ENCODE data around the gene BCCIP.

The BCCIP gene

GRCh38 chr10:125816548-125816947 lies 6.8 kb upstream of the BCCIP start:
- H3K4me1 Mint-ChIP-seq: peaks cover 8% of the 10 kb centered on the region
- peaks cover 30% of the 10 kb centered on the region for H3K36me3 Mint-ChIP-seq
- H3K4me3 Mint-ChIP-seq: no peak overlapping the region
- ATAC-seq: no peak
- no peaks in the 10 kb centered on the region for H3K27me3 Mint-ChIP-seq
- H3K9me3 Mint-ChIP-seq: no peaks in the 10 kb centered on the region
- no peak overlapping the region for H3K27ac Mint-ChIP-seq

- H3K36me3 Mint-ChIP-seq: peaks cover 30% of the 10 kb centered on the region
- peaks cover 14% of the 10 kb centered on the region for H3K4me1 Mint-ChIP-seq
- no peaks in the 10 kb centered on the region for H3K27me3 Mint-ChIP-seq
- no peak overlapping the region for H3K4me3 Mint-ChIP-seq
- no peaks in the 10 kb centered on the region for H3K9me3 Mint-ChIP-seq
- H3K27ac Mint-ChIP-seq: no peak overlapping the region
- ATAC-seq: no peak
Measured at GRCh38 chr10:125817337-125817946, 5.9 kb upstream of the BCCIP start.

DNA sequence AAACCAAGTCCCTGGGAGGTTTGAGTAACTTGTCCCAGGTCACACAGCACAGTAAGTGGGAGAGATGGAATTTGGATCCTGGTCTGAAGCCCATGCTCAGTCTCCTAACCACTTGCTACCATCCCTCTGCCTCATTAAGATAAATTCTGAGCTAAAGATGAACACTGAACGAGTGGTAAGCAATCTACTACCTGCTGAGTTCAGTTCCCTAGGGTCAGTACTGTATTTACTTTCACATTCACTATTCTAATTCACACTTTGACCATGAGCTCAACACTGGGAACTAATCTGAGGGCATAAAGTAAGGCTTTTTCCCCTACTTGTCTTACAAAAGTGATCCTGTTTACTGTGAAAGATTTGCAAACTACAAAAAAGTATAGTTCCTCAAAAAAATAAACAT lies 2.6 kb upstream of the BCCIP start:
- Mint-ChIP-seq H3K4me3 (no peak overlapping the region), H3K36me3 (peaks cover 3% of the 10 kb centered on the region), H3K9me3 (no peaks in the 10 kb centered on the region), H3K27me3 (no peaks in the 10 kb centered on the region), H3K27ac (no peak overlapping the region), H3K4me1 (peaks cover 15% of the 10 kb centered on the region)
- no peak for ATAC-seq

DNA sequence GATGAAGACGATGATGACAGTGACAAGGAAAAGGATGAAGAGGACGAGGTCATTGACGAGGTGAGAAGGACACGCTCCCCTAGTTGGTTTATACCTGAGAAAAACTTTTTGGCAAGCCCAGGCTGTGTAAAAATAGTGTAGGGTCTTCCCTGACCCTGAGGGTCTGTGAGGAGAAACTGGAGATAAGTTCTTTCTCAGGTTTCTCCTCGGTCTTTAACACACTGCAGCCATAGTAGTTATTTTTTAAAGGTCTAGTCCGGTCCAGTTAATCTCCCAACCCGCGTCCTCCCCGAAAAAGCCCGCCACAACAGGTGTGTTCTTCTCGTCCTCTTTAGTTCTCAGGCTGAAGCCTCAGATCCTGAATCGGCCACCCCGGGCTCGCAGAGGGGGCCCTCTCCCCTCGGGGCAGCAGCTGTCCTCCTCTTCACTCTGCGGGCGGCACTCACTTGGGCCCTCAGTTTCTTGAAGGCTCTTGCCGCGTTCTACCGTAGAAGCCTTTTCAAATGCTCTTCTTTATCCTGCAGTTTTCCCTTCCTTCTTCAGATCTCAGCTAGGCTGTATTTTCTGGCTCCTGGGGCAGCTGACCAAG lies 411 bp downstream of the BCCIP start:
- peaks cover 32% of the 10 kb centered on the region for H3K4me1 Mint-ChIP-seq
- no peak for ATAC-seq
- no peaks in the 10 kb centered on the region for H3K27me3 Mint-ChIP-seq
- H3K4me3 Mint-ChIP-seq: no peak overlapping the region
- H3K9me3 Mint-ChIP-seq: no peaks in the 10 kb centered on the region
- no peak overlapping the region for H3K27ac Mint-ChIP-seq
- peaks cover 17% of the 10 kb centered on the region for H3K36me3 Mint-ChIP-seq

- Mint-ChIP-seq H3K27ac (no peak overlapping the region), H3K36me3 (peaks cover 24% of the 10 kb centered on the region), H3K4me1 (peaks cover 36% of the 10 kb centered on the region), H3K27me3 (no peaks in the 10 kb centered on the region), H3K4me3 (no peak overlapping the region), H3K9me3 (no peaks in the 10 kb centered on the region)
- ATAC-seq: no peak
Measured at GRCh38 chr10:125824736-125825135, 1.4 kb downstream of the BCCIP start.

DNA sequence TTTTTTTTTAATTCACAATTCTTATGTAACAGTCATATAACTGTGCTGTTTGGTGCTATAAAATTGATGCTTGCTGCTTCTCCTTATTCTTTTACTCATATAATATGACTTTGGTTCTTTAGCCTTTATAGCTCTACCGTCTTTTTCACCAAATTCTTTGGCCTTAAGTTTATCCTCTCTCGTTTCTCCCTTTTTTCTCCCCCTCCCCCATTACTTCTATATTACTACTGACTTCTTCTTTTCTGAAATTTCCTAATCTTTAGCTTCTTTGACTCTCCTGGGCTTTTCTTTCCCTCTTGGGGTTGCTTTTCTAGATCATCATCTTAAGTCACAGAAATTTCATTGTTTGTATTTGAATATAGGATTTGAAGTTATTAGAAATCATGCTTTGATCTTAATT lies 3.8 kb downstream of the BCCIP start:
- H3K4me1 Mint-ChIP-seq: peaks cover 23% of the 10 kb centered on the region
- peaks cover 31% of the 10 kb centered on the region for H3K36me3 Mint-ChIP-seq
- H3K27me3 Mint-ChIP-seq: no peaks in the 10 kb centered on the region
- H3K4me3 Mint-ChIP-seq: no peak overlapping the region
- ATAC-seq: no peak
- no peak overlapping the region for H3K27ac Mint-ChIP-seq
- H3K9me3 Mint-ChIP-seq: no peaks in the 10 kb centered on the region

DNA sequence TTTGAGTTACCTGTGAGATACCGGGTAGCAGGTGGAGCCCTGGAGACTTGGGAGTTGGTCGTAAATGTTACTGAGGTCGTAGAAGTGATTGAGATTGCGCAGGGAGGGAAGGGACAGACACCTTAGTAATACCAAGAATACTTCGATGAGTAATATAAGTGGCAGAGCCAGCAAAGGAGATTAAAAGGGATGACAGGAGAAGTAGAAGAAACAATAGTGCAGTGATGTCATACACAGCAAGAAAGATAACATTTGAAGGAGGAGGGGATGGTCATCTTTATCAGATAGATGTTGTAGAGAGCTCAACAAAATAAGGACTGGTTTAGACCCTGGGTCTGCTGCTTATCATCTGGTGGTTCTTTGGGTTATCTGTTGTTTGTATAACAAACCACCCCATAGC lies 5.0 kb downstream of the BCCIP start:
- Mint-ChIP-seq H3K36me3 (peaks cover 41% of the 10 kb centered on the region), H3K27ac (no peak overlapping the region), H3K27me3 (no peaks in the 10 kb centered on the region), H3K4me1 (peaks cover 23% of the 10 kb centered on the region), H3K4me3 (no peak overlapping the region), H3K9me3 (no peaks in the 10 kb centered on the region)
- no peak for ATAC-seq

DNA sequence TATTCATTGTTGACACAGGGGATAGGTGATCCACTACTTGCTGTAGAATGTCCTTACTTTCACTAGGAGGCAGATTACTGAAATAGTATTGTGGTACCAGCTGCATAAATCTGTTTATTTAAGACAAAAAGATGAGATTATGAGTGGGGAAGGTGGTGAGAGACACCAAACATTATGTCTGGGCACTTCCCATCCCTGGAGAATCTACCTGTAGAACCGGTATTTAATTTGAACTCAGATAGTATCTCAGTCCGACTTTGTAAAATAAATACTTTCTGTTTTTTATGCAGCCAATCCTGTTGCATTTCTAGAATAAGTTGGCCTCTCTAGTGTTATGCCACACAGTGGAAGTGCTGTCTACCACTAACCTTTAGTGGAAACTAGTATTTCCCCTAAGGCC lies 13.4 kb downstream of the BCCIP start:
- no peak for ATAC-seq
- Mint-ChIP-seq H3K4me1 (no peaks in the 10 kb centered on the region), H3K36me3 (peaks cover 72% of the 10 kb centered on the region), H3K27ac (no peak overlapping the region), H3K27me3 (no peaks in the 10 kb centered on the region), H3K9me3 (no peaks in the 10 kb centered on the region), H3K4me3 (no peak overlapping the region)

DNA sequence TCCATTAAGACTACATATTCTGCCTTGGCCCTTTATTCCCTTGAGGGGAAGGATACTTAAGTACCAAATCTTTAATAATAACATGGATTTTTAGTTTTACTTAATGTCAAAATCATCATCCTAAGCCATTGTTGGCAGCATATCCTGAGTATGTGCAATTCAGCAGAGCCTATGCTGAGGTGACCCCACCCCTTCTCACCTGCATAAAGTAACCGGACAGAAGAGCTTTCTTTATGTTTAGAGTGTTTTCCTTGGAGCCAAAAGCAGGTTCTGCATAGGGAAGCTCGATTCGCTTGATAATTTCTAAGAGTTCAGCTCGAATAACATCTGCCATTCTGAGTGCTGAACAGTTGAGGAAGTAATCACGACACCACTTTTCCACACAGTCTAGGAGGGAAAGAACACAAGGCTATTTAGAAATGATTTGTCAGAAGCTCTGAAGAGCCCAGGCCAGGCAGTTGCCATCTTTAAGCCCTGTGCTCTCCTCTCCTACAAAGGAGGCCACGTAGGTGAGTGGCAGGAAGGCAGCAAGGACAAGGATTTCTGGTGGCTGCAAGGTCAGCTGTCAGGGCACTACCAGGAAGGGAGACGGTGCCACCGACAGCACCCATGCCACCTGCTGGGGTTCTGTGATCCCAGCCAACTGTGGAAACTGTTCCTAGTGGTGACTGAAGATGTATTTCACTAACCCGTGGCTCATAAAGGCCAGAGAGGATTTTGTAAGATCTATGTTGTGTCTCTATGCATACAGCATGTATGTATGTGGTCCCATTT lies 15.6 kb downstream of the BCCIP start:
- H3K27me3 Mint-ChIP-seq: no peaks in the 10 kb centered on the region
- no peaks in the 10 kb centered on the region for H3K4me1 Mint-ChIP-seq
- H3K9me3 Mint-ChIP-seq: no peaks in the 10 kb centered on the region
- no peak overlapping the region for H3K27ac Mint-ChIP-seq
- peaks cover 64% of the 10 kb centered on the region for H3K36me3 Mint-ChIP-seq
- ATAC-seq: no peak
- H3K4me3 Mint-ChIP-seq: no peak overlapping the region

DNA sequence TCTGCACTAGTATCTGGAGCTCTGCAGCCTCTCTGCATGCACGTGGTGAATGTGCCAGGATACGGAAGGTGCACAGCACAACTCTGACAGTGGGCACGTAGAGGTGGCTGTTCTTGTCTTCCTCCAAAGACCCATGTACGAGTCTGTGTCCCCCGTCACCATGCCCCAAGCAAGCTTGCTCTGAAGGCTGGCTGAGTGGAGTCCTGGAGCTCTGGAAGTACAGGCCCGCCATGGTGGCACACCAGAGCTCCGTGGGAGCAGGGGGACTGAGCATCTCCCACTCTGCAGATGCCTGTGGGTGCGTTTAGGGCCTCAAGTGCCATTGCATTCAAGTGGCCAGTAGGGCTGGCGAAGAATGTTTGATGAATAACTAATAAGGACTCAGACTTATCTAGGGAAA lies 17.1 kb downstream of the BCCIP start:
- H3K9me3 Mint-ChIP-seq: no peaks in the 10 kb centered on the region
- H3K27ac Mint-ChIP-seq: no peak overlapping the region
- H3K36me3 Mint-ChIP-seq: peaks cover 52% of the 10 kb centered on the region
- no peak overlapping the region for H3K4me3 Mint-ChIP-seq
- H3K4me1 Mint-ChIP-seq: no peaks in the 10 kb centered on the region
- ATAC-seq: no peak
- no peaks in the 10 kb centered on the region for H3K27me3 Mint-ChIP-seq

DNA sequence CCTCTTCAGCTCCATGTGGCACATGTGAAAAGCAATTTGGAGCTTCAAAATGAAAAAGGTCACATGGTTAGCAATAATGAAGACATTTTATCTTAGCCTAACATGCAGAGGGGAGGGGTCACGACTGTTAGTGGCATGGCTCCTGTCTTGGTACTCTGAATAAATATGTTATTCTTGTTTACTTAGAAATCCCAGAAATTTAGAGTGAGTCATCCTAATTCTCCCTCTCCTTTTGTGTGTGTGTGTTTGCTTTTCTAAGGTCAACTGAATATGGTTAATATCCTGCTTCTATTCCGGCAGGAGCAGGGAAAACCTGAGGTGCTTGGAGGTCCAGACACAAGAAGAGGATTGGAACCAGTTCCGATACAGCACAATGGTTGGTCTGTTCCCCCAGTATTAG lies 17.6 kb downstream of the BCCIP start:
- ATAC-seq: no peak
- no peaks in the 10 kb centered on the region for H3K9me3 Mint-ChIP-seq
- H3K4me1 Mint-ChIP-seq: no peaks in the 10 kb centered on the region
- H3K27me3 Mint-ChIP-seq: no peaks in the 10 kb centered on the region
- peaks cover 50% of the 10 kb centered on the region for H3K36me3 Mint-ChIP-seq
- no peak overlapping the region for H3K4me3 Mint-ChIP-seq
- H3K27ac Mint-ChIP-seq: no peak overlapping the region

- no peaks in the 10 kb centered on the region for H3K27me3 Mint-ChIP-seq
- peaks cover 55% of the 10 kb centered on the region for H3K36me3 Mint-ChIP-seq
- H3K4me3 Mint-ChIP-seq: no peak overlapping the region
- no peak overlapping the region for H3K27ac Mint-ChIP-seq
- H3K4me1 Mint-ChIP-seq: no peaks in the 10 kb centered on the region
- no peak for ATAC-seq
- H3K9me3 Mint-ChIP-seq: no peaks in the 10 kb centered on the region
Measured at GRCh38 chr10:125843603-125844329, 20.4 kb downstream of the BCCIP start.

GRCh38 chr10:125844751-125845221 lies 21.4 kb downstream of the BCCIP start:
- Mint-ChIP-seq H3K4me1 (no peaks in the 10 kb centered on the region), H3K9me3 (no peaks in the 10 kb centered on the region)

DNA sequence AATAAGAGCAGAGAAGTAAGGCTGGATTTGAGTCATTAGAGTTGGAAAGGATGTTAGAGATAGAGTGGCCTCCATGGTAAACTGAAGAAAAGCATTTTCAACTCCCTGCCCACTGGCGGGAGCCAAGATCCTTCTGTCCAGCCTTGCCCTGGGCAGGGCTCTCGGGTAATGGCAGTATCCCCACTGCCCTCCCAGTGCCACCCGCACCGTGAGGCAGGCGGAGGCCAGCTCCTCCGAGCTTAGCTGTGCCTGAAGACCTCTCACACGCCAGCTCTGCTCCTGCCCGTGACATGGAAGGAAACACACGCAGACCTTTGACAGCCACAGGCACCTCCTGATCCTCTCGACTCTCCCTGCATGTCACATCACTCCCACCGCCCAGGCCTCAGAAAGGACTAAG lies 22.3 kb downstream of the BCCIP start:
- Mint-ChIP-seq H3K36me3 (peaks cover 50% of the 10 kb centered on the region), H3K9me3 (no peaks in the 10 kb centered on the region), H3K27ac (no peak overlapping the region), H3K4me3 (no peak overlapping the region), H3K4me1 (no peaks in the 10 kb centered on the region), H3K27me3 (no peaks in the 10 kb centered on the region)
- ATAC-seq: no peak

More at GRCh38 chr10:125844751-125845221, 21.4 kb downstream of the BCCIP start:
- H3K4me3 Mint-ChIP-seq: no peak overlapping the region
- no peak for ATAC-seq
- no peaks in the 10 kb centered on the region for H3K27me3 Mint-ChIP-seq
- H3K27ac Mint-ChIP-seq: no peak overlapping the region
- peaks cover 51% of the 10 kb centered on the region for H3K36me3 Mint-ChIP-seq

DNA sequence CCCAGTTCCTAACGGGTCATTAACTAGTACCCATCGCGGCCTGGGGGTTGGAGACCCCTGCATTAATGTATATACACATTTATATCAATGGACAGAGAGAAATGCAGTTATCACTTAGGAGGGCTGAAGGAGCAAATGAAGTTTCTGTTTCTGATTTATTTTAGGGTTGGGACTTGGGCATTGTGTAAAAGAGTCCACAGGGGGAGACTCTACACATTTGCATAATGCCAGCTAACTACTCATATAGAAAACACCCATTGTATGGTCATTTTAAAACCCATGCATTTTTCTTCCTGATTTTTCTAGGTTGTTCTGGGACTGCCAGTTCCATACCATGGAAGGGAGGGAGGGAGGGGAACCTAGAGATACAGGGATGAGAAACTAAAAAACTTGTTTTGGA lies 23.5 kb downstream of the BCCIP start:
- H3K36me3 Mint-ChIP-seq: peaks cover 55% of the 10 kb centered on the region
- no peak overlapping the region for H3K4me3 Mint-ChIP-seq
- no peak for ATAC-seq
- no peak overlapping the region for H3K27ac Mint-ChIP-seq
- no peaks in the 10 kb centered on the region for H3K27me3 Mint-ChIP-seq
- H3K4me1 Mint-ChIP-seq: no peaks in the 10 kb centered on the region
- no peaks in the 10 kb centered on the region for H3K9me3 Mint-ChIP-seq
